Camera-type eye (tissue), 1 donor: ENCODE measurements around the gene CENPM. TPM values are rescaled to one million over a fixed set of nuclear protein-coding genes. Genes with fewer than 3 reads are reported as not detected.

ENCODE experiments used
- total RNA-seq: library from RNA; depleted of rRNA; stranded (reverse); fragments of >200 nt; gene quantifications from one replicate; pipeline ENCODE4 v1.2.3, GENCODE V29; 2014

CENPM gene, protein sequence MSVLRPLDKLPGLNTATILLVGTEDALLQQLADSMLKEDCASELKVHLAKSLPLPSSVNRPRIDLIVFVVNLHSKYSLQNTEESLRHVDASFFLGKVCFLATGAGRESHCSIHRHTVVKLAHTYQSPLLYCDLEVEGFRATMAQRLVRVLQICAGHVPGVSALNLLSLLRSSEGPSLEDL
- total RNA-seq, result 11.3 TPM

DNA sequence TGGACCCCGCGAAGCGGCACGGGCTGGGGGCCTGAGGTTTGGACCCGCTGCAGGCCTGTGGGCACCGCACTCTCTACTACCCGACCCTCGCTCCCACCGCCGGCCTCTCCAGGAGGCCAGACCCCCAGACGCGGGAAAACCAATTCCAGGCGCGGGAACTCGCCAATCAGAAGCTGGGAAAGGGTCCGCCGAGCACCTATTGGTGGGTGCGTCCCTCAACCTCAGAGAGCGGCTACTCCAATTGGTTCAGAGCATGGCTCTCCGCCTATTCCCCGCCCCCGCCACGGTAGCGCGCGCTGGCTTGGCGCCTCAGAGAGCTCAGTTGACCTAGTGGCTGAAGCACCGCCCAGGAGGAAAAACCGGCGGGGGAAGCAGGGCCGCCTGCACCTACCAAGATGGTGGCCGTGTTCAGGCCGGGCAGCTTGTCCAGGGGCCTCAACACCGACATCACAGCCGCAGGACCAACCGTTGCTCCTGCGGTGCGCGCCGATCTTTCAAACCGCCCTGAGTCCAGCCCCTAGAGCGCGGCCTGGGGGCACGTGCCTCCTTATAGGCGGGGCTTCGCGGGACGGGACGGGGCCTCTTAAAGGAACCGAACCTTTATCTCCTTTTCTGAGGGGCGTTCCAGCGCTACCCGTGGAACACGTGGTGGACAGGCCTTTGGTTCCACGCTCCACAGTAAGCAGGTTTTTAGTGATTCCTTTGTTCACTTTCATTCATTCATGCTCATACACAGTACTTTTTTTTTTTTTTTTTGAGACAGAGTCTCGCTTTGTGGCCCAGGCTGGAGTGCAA, at the start of gene CENPM:
CENPM (minus strand) TSS at position 524 of the 795 bp plus-strand sequence; CDS start at position 448, 76 bp downstream.

GRCh38 chr22:41969110-41969646, 22.2 kb upstream of the CENPM start, which contains the start of gene SEPTIN3:
TSS of gene SEPTIN3 (plus strand) at chr22:41969443. CDS start at chr22:41971493, 2,050 bp downstream.

GRCh38 chr22:41951898-41952474, 5.0 kb upstream of the CENPM start, which contains the start of gene SMIM45:
TSS of gene SMIM45 (plus strand) at chr22:41952150.

DNA sequence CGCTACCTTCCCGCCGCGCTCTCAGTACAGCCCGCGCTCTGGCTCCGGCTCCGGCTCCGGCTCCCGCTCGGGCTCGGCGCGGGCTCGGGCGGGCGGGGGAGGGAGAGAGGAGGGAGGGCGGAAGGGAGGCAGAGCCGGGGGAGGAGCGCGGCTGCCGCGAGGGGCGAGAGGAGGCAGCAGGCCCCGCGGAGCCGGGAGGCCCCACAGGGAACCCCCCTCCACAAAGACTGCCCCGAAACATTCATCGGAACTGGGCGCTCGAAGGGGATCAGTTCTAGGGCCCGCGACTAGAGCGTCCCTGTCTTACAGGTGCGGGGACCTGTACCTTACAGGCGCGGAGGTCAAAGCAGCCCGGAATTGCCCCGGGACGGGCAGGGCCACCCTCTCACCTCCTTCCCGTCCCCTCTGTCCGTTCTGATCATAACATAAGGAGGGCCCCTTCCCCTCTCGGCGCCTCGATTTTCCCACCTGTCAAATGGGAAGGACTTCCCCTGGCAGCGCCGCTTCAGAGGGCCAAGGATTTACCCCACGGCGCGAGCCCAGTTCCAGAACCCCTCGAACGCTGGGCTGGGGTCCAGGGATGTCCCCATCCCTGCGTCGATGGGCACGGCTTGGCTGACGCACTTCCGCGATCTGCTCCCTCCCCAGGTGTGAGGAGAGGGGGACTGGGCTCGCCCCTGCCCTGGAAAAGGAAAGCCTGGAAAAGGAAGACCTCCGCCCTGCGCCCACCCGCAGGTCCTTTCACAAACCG, 31.7 kb downstream of the CENPM start, which contains the start of gene SHISA8:
SHISA8 (minus strand) TSS at position 40 of the 751 bp plus-strand sequence. CDS start 407 bp downstream, outside the sequence.

Other genes with a start within 250 kb of the CENPM start
- 0.82 TPM for gene MEI1, start 247.6 kb downstream of the CENPM start, total RNA-seq
- gene CCDC134, start 146.5 kb downstream of the CENPM start, total RNA-seq, result 33.7 TPM
- gene SREBF2, start 114.0 kb downstream of the CENPM start, total RNA-seq, result 67.0 TPM
- 0.55 TPM for gene SHISA8, start 32.1 kb downstream of the CENPM start, total RNA-seq
- gene TNFRSF13C, start 20.3 kb downstream of the CENPM start, total RNA-seq, result 0.49 TPM
- gene SEPTIN3, start 22.3 kb upstream of the CENPM start, total RNA-seq, result 47.3 TPM
- gene WBP2NL, start 51.6 kb upstream of the CENPM start, total RNA-seq, result 8.6 TPM
- 32.5 TPM for gene NAGA, start 123.7 kb upstream of the CENPM start, total RNA-seq
- gene PHETA2, start 127.1 kb upstream of the CENPM start, total RNA-seq, result 18.1 TPM
- gene SMDT1, start 132.5 kb upstream of the CENPM start, total RNA-seq, result 19.1 TPM
- 62.5 TPM for gene NDUFA6, start 143.6 kb upstream of the CENPM start, total RNA-seq
- 3.3 TPM for gene CYP2D6, start 183.7 kb upstream of the CENPM start, total RNA-seq